ENCODE measurements around the gene SERPINB10. TPM values are rescaled to one million over a fixed set of nuclear protein-coding genes. Genes with fewer than 3 reads are reported as not detected.

The SERPINB10 gene
- total RNA-seq, 4 donors from 2014 or later = not detected

- 85 to 92% methylated on average over 1 of the region's 1 CpG for WGBS, 2 donors
- Histone ChIP-seq H3K4me1 (peaks cover 0 to 9% of the 10 kb centered on the region in 2 donors), H3K9me3 (no peaks in the 10 kb centered on the region), H3K36me3 (no peaks in the 10 kb centered on the region), H3K27ac (no peak overlapping the region), H3K4me3 (replicated peaks in 1 of 3) (no peak overlapping the region), H3K27me3 (no peaks in the 10 kb centered on the region)
- intact Hi-C loops (cut with DNase I) = no loop called here
- TF ChIP-seq POLR2A (IDR thresholded peaks at IDR 0.05) = no peak
- peak; percentile 30 to 85 (median 68) for TF ChIP-seq CTCF (IDR thresholded peaks at IDR 0.05)
- peak; percentile 46 to 53 for DNase-seq
These were observed 56.0 kb downstream of the SERPINB10 start for GRCh38 chr18:63963615-63964256.

- Histone ChIP-seq H3K27me3 (no peaks in the 10 kb centered on the region), H3K4me1 (peaks cover 0 to 13% of the 10 kb centered on the region in 2 donors), H3K27ac (no peak overlapping the region), H3K4me3 (replicated peaks in 1 of 3) (no peak overlapping the region), H3K9me3 (no peaks in the 10 kb centered on the region), H3K36me3 (no peaks in the 10 kb centered on the region)
- DNase-seq = no peak
- intact Hi-C loops (cut with DNase I) = no loop called here
- TF ChIP-seq POLR2A (IDR thresholded peaks at IDR 0.05) (no peak), CTCF (IDR thresholded peaks at IDR 0.05) (no peak)
These were observed 57.1 kb downstream of the SERPINB10 start for GRCh38 chr18:63964908-63965307.

- TF ChIP-seq POLR2A (IDR thresholded peaks at IDR 0.05) = no peak
- no peak for TF ChIP-seq CTCF (IDR thresholded peaks at IDR 0.05)
- DNase-seq = no peak
- intact Hi-C loops (cut with DNase I) = no loop called here
These were observed 58.1 kb downstream of the SERPINB10 start for GRCh38 chr18:63965716-63966330.

GRCh38 chr18:63969942-63970808 is 62.4 kb downstream of the SERPINB10 start, which contains the start of gene SERPINB8:
TSS of gene SERPINB8 (plus strand) at chr18:63970081. CDS start at chr18:63978309, 8,228 bp downstream.
- H3K4me3 ChIP-seq (replicated peaks in 1 of 3) = peak within 1 kb of the TSS; percentile 32 to 69 (median 45)
- TF ChIP-seq POLR2A (IDR thresholded peaks at IDR 0.05) (peak; percentile 38 to 95), CTCF (IDR thresholded peaks at IDR 0.05) (no peak)
- H3K27ac ChIP-seq = peak within 1 kb of the TSS; percentile 94 to 97 (median 96)
- H3K36me3 ChIP-seq = no peaks in the 10 kb centered on the region
- no peaks in the 10 kb centered on the region for H3K27me3 ChIP-seq
- WGBS, 2 donors = 1% methylated on average over 41 to 45 of the region's 62 CpGs
- H3K4me1 ChIP-seq = peaks cover 0 to 19% of the 10 kb centered on the region in 2 donors
- intact Hi-C loops (cut with DNase I) = no loop called here
- peak; percentile 96 to 97 for DNase-seq
- H3K9me3 ChIP-seq = no peaks in the 10 kb centered on the region

More at GRCh38 chr18:63965716-63966330, 58.1 kb downstream of the SERPINB10 start:
- WGBS, 2 donors = 93 to 99% methylated on average over 5 of the region's 5 CpGs
- Histone ChIP-seq H3K36me3 (no peaks in the 10 kb centered on the region), H3K4me1 (peaks cover 0 to 13% of the 10 kb centered on the region in 2 donors), H3K4me3 (replicated peaks in 1 of 3) (no peak overlapping the region), H3K27me3 (no peaks in the 10 kb centered on the region), H3K27ac (no peak overlapping the region), H3K9me3 (no peaks in the 10 kb centered on the region)

Measured in thyroid gland (tissue), 4 donors.